NB4 (cell line): ENCODE measurements around the gene EFNB1.

Experiments
- DNase-seq: peaks from one replicate; pipeline ENCODE4 v3.0.0; 2010; ENCODE audit warnings: low read depth
- H3K4me3 ChIP-seq: one replicate; pipeline ENCODE4 v1.5.1; 2011; ENCODE audit warnings: mild to moderate bottlenecking, low read depth, low read length, moderate library complexity
- CTCF ChIP-seq: IDR thresholded peaks from one replicate; pipeline ENCODE4 v1.5.1; 2012; ENCODE audit warnings: low read depth, low read length
- MAX ChIP-seq: IDR thresholded peaks from 2 replicates; pipeline ENCODE4 v1.6.1; 2011; ENCODE audit warnings: low read depth, low read length
- MYC ChIP-seq: IDR thresholded peaks from 2 replicates; pipeline ENCODE4 v1.6.1; 2011; ENCODE audit warnings: low read depth, low read length
- POLR2A ChIP-seq: IDR thresholded peaks from 2 replicates; pipeline ENCODE4 v1.6.1; 2011; ENCODE audit warnings: mild to moderate bottlenecking; ENCODE audit not compliant: insufficient read length; ENCODE audit errors: extremely low read depth

EFNB1 gene

GRCh38 chrX:68839771-68840170, 10.9 kb downstream of the EFNB1 start:
- TF ChIP-seq MAX (no peak), CTCF (no peak), MYC (no peak), POLR2A (no peak)
- H3K4me3 ChIP-seq: no peak overlapping the region
- no peak for DNase-seq

- TF ChIP-seq MYC (no peak), MAX (no peak), POLR2A (no peak), CTCF (no peak)
- DNase-seq: no peak
- H3K4me3 ChIP-seq: no peak overlapping the region
Observed at GRCh38 chrX:68840256-68840655, 11.4 kb downstream of the EFNB1 start.

GRCh38 chrX:68841251-68842049, 12.6 kb downstream of the EFNB1 start:
- TF ChIP-seq MYC (no peak), MAX (no peak), CTCF (no peak), POLR2A (no peak)
- peak; percentile 41 for DNase-seq
- H3K4me3 ChIP-seq: no peak overlapping the region

GRCh38 chrX:68842351-68842750, 13.5 kb downstream of the EFNB1 start:
- no peak overlapping the region for H3K4me3 ChIP-seq
- no peak for TF ChIP-seq CTCF
- no peak for TF ChIP-seq MAX
- no peak for TF ChIP-seq MYC
- TF ChIP-seq POLR2A: no peak
- no peak for DNase-seq

GRCh38 chrX:68842781-68843581, 14.2 kb downstream of the EFNB1 start:
- H3K4me3 ChIP-seq: no peak overlapping the region
- TF ChIP-seq CTCF (no peak), MYC (no peak), MAX (no peak), POLR2A (no peak)
- DNase-seq: peak; percentile 79
